Gastrocnemius medialis (tissue), 4 donors: ENCODE data around the gene KCNIP1. TPM values are rescaled to one million over a fixed set of nuclear protein-coding genes. Genes with fewer than 3 reads are reported as not detected.

Experiments
- ATAC-seq, 2 donors: fragments of 150-250 bp; one replicate each; pipeline ENCODE4 v1.9.1; 2016
- DNase-seq, 2 donors: peaks; one replicate each; pipeline ENCODE4 v3.0.0-alpha.2; 2019
- H3K27ac ChIP-seq, 4 donors: fragments of 200-600 bp; sonication (generic); 1 replicate in 1 of 4; 2 replicates in 3 of 4; pipeline ENCODE4 v1.5.1; 2016 to 2018; ENCODE audit warnings: mild to moderate bottlenecking in 2 of 4, moderate library complexity in 1 of 4
- H3K27me3 ChIP-seq, 3 donors: fragments of 200-600 bp; sonication (generic) in 2 of 3; 1 replicate in 1 of 3; 2 replicates in 2 of 3; pipeline versions ENCODE4 v1.5.1 to v1.6.0; 2016 to 2019; ENCODE audit warnings: mild to moderate bottlenecking in 1 of 3, moderate library complexity in 1 of 3
- H3K36me3 ChIP-seq, 2 donors: fragments of 200-600 bp; sonication (generic) in 1 of 2; one replicate each; pipeline ENCODE4 v1.5.1; 2017 to 2018
- H3K4me1 ChIP-seq, 2 donors: fragments of 200-600 bp; sonication (generic) in 1 of 2; one replicate each; pipeline ENCODE4 v1.5.1; 2016 to 2017; ENCODE audit warnings: mild to moderate bottlenecking in 2 of 2
- H3K4me3 ChIP-seq, 4 donors: fragments of 200-600 bp; sonication (generic) in 3 of 4; 1 replicate in 1 of 4; 2 replicates in 3 of 4; pipeline ENCODE4 v1.5.1; 2016 to 2019; ENCODE audit warnings: mild to moderate bottlenecking in 2 of 4
- H3K9me3 ChIP-seq, 3 donors: fragments of 200-600 bp; sonication (generic) in 2 of 3; 1 replicate in 1 of 3; 2 replicates in 2 of 3; pipeline ENCODE4 v1.5.1; 2016 to 2019
- CTCF ChIP-seq, 5 experiments: fragments of 450-650 bp in 3 of 5; fragments of 200-600 bp in 2 of 5; sonication (generic) in 2 of 5; IDR thresholded peaks in 4 of 5; conservative IDR thresholded peaks in 1 of 5; 1 replicate in 4 of 5; 2 replicates in 1 of 5; pipeline ENCODE4 v1.5.1; 2016 to 2019; ENCODE audit warnings: antibody characterized with exemption in 5 of 5, mild to moderate bottlenecking in 3 of 5, moderate library complexity in 3 of 5
- POLR2A ChIP-seq, 2 donors: fragments of 450-650 bp; IDR thresholded peaks; one replicate each; pipeline ENCODE4 v1.6.1; 2017; ENCODE audit warnings: antibody characterized with exemption in 2 of 2, mild to moderate bottlenecking in 2 of 2, moderate library complexity in 2 of 2
- in situ Hi-C, 4 donors: fragments of 200-750 bp; cut with MboI; loops; one replicate each; pipeline versions ENCODE4 v1.15.0 to v1.8.0; 2017; ENCODE audit warnings: low sequenced_read_pairs in 4 of 4
- intact Hi-C: fragments of 100-400 bp; cut with DNase I; formaldehyde crosslinking; loops from one replicate; pipeline ENCODE4 v1.15.1; 2023; ENCODE audit warnings: low total_unique reads
- total RNA-seq, 4 donors: library from RNA; depleted of rRNA; stranded (reverse); fragments of >200 nt; gene quantifications; one replicate each; pipeline versions ENCODE4 v1.1.0 to v1.2.3, GENCODE V29; 2016

KCNIP1 gene
- total RNA-seq, 4 donors from 2014 or later, result not detected

- H3K4me1 ChIP-seq, result peaks cover 0 to 9% of the 10 kb centered on the region in 2 donors
- intact Hi-C loops, result no loop called here
- DNase-seq (no peak), ATAC-seq (peak in 1 of 2 donors; percentile 21)
- H3K27me3 ChIP-seq, result no peaks in the 10 kb centered on the region
- TF ChIP-seq POLR2A (IDR thresholded peaks at IDR 0.05) (no peak), CTCF (IDR thresholded peaks at IDR 0.05 in 4 of 5, conservative IDR thresholded peaks at IDR 0.05 in 1 of 5) (no peak)
- H3K27ac ChIP-seq, result no peak overlapping the region
- H3K36me3 ChIP-seq, result no peaks in the 10 kb centered on the region
- no peaks in the 10 kb centered on the region for H3K9me3 ChIP-seq
- H3K4me3 ChIP-seq, result no peak overlapping the region
- in situ Hi-C loops, result no loop called here
Observed at GRCh38 chr5:170756691-170757090, 252.9 kb downstream of the KCNIP1 start.

DNA sequence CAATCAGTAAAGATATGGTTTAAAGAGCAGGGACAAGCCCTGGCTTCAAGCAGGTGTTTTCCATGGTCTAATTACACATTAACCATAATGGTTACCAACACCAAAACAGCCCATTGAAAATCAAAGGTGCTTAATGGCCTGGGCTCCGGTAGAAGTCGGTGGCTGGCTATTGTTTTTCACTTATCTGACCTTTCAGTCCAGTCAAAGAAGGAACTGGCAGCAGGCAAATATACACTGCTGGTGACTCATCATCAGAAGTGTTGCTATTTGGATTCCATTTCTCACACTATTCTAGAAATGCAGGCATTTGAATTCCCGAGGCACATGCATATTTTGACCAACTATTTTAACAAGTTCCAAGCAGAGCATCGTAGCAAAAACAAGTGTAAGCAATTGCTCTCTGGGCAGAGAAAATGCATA, 253.4 kb downstream of the KCNIP1 start:
- in situ Hi-C loops, result no loop called here
- H3K36me3 ChIP-seq, result no peaks in the 10 kb centered on the region
- no peak overlapping the region for H3K4me3 ChIP-seq
- no peak overlapping the region for H3K27ac ChIP-seq
- no peaks in the 10 kb centered on the region for H3K9me3 ChIP-seq
- DNase-seq (no peak), ATAC-seq (peak; percentile 60 to 64)
- intact Hi-C loops, result no loop called here
- H3K27me3 ChIP-seq, result no peaks in the 10 kb centered on the region
- TF ChIP-seq POLR2A (IDR thresholded peaks at IDR 0.05), result no peak
- no peak for TF ChIP-seq CTCF (IDR thresholded peaks at IDR 0.05 in 4 of 5, conservative IDR thresholded peaks at IDR 0.05 in 1 of 5)
- peaks cover 0 to 9% of the 10 kb centered on the region in 2 donors for H3K4me1 ChIP-seq

DNA sequence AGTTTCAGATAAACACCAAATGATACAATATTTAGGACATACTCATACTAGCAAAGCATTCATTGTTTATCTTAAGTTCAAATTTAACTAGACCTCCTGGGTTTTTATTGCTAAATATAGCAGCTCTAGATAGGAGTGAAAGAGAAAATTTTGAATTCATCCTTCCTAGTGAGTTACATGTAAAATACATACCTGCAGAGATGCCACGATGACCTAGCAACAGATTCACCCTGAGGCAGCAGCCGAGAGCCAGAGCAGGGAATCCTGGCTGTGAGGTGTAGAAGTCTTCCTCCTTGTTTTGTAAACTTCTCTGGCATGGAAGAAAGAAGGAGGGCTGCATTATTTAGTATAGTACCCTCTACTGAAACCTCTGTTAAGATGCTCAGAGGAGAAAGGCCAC, 253.8 kb downstream of the KCNIP1 start:
- Histone ChIP-seq H3K36me3 (no peaks in the 10 kb centered on the region), H3K27me3 (no peaks in the 10 kb centered on the region), H3K4me1 (peaks cover 0 to 9% of the 10 kb centered on the region in 2 donors), H3K9me3 (no peaks in the 10 kb centered on the region), H3K27ac (no peak overlapping the region), H3K4me3 (no peak overlapping the region)
- no peak for ATAC-seq
- intact Hi-C loops, result no loop called here
- in situ Hi-C loops, result no loop called here
- DNase-seq, result no peak
- TF ChIP-seq POLR2A (IDR thresholded peaks at IDR 0.05) (no peak), CTCF (IDR thresholded peaks at IDR 0.05 in 4 of 5, conservative IDR thresholded peaks at IDR 0.05 in 1 of 5) (no peak)

- H3K9me3 ChIP-seq, result no peaks in the 10 kb centered on the region
- H3K4me1 ChIP-seq, result peaks cover 0 to 9% of the 10 kb centered on the region in 2 donors
- no peak overlapping the region for H3K4me3 ChIP-seq
- DNase-seq (no peak), ATAC-seq (no peak)
- no peak for TF ChIP-seq POLR2A (IDR thresholded peaks at IDR 0.05)
- no peaks in the 10 kb centered on the region for H3K27me3 ChIP-seq
- H3K36me3 ChIP-seq, result no peaks in the 10 kb centered on the region
- intact Hi-C loops (no loop called here), in situ Hi-C loops (no loop called here)
- no peak overlapping the region for H3K27ac ChIP-seq
Observed at GRCh38 chr5:170758481-170758880, 254.7 kb downstream of the KCNIP1 start.

DNA sequence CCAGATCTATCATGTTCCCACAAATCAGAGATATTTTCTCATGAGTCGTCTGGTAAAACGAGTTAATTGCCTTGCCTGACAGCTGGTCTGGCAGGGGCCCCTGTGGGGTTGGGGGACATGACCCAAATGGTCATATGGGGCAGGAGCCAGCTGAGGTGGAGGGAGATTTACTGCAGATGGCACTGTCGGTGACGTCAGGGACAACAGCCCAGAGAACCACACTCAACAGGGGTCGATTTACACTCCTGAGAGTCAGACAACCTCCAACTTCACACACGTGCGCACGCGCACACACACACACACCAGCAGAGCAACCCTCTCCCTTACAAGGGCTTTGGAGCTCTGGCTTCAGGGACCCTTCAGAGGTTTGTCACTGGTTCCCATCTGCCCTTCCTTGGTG, 256.3 kb downstream of the KCNIP1 start:
- in situ Hi-C loops, result no loop called here
- H3K27me3 ChIP-seq, result no peaks in the 10 kb centered on the region
- no peak overlapping the region for H3K27ac ChIP-seq
- TF ChIP-seq CTCF (IDR thresholded peaks at IDR 0.05 in 4 of 5, conservative IDR thresholded peaks at IDR 0.05 in 1 of 5) (no peak), POLR2A (IDR thresholded peaks at IDR 0.05) (no peak)
- H3K4me3 ChIP-seq, result no peak overlapping the region
- H3K4me1 ChIP-seq, result peaks cover 0 to 9% of the 10 kb centered on the region in 2 donors
- DNase-seq (no peak), ATAC-seq (no peak)
- no peaks in the 10 kb centered on the region for H3K36me3 ChIP-seq
- H3K9me3 ChIP-seq, result no peaks in the 10 kb centered on the region
- intact Hi-C loops, result no loop called here
